GM23248 (cell line): Measurements from ENCODE around the gene SUPT20H. TPM values are rescaled to one million over a fixed set of nuclear protein-coding genes. Genes with fewer than 3 reads are reported as not detected.

Experiments used
- DNase-seq: peaks from one replicate; pipeline ENCODE4 v3.0.0-alpha.2; 2015
- H2AFZ ChIP-seq: fragments of 200-600 bp; sonication (generic); 2 replicates; pipeline ENCODE4 v1.6.1; 2016; ENCODE audit warnings: antibody characterized with exemption
- H3F3A ChIP-seq: fragments of 200-600 bp; sonication (generic); 2 replicates; pipeline ENCODE4 v1.6.1; 2016; ENCODE audit warnings: mild to moderate bottlenecking, antibody characterized with exemption, mixed run types; ENCODE audit not compliant: insufficient read depth
- H3K27ac ChIP-seq: fragments of 200-600 bp; sonication (generic); 2 replicates; pipeline ENCODE4 v1.5.1; 2016; ENCODE audit warnings: mild to moderate bottlenecking
- H3K27me3 ChIP-seq: fragments of 200-600 bp; sonication (generic); replicated peaks from 2 replicates; pipeline ENCODE4 v1.6.1; 2016; ENCODE audit warnings: mild to moderate bottlenecking; ENCODE audit not compliant: insufficient read depth
- H3K36me3 ChIP-seq: fragments of 200-600 bp; sonication (generic); 2 replicates; pipeline ENCODE4 v1.6.1; 2016; ENCODE audit warnings: low read depth, mild to moderate bottlenecking
- H3K4me1 ChIP-seq: fragments of 200-600 bp; sonication (generic); 2 replicates; pipeline ENCODE4 v1.6.1; 2016; ENCODE audit warnings: mild to moderate bottlenecking; ENCODE audit not compliant: insufficient read depth
- H3K4me2 ChIP-seq: fragments of 200-600 bp; sonication (generic); one replicate; pipeline ENCODE4 v1.6.1; 2016; ENCODE audit warnings: mild to moderate bottlenecking; ENCODE audit not compliant: unreplicated experiment
- H3K4me3 ChIP-seq: fragments of 200-600 bp; sonication (generic); 2 replicates; pipeline ENCODE4 v1.5.1; 2016; ENCODE audit warnings: mild to moderate bottlenecking
- H3K79me2 ChIP-seq: fragments of 200-600 bp; sonication (generic); 2 replicates; pipeline ENCODE4 v1.6.1; 2016; ENCODE audit warnings: mild to moderate bottlenecking; ENCODE audit not compliant: insufficient read depth
- H3K9ac ChIP-seq: fragments of 200-600 bp; sonication (generic); 2 replicates; pipeline ENCODE4 v1.6.1; 2016; ENCODE audit warnings: mild to moderate bottlenecking
- H3K9me2 ChIP-seq: fragments of 200-600 bp; sonication (generic); 2 replicates; pipeline ENCODE4 v1.6.1; 2016; ENCODE audit warnings: mixed run types, mild to moderate bottlenecking, moderate library complexity; ENCODE audit not compliant: insufficient read depth
- H3K9me3 ChIP-seq: fragments of 200-600 bp; sonication (generic); one replicate; pipeline ENCODE4 v1.6.1; 2017; ENCODE audit warnings: low read depth
- H4K20me1 ChIP-seq: fragments of 200-600 bp; sonication (generic); 2 replicates; pipeline ENCODE4 v1.6.0; 2016; ENCODE audit not compliant: insufficient read depth
- EZH2 ChIP-seq: fragments of 200-600 bp; sonication (generic); IDR thresholded peaks from 2 replicates; pipeline ENCODE4 v1.6.1; 2018; ENCODE audit warnings: antibody characterized with exemption, mild to moderate bottlenecking; ENCODE audit not compliant: insufficient read depth, poor library complexity, severe bottlenecking
- EZH2phosphoT487 ChIP-seq: fragments of 200-600 bp; sonication (generic); IDR thresholded peaks from 2 replicates; pipeline ENCODE4 v1.6.1; 2018; ENCODE audit warnings: antibody characterized with exemption, moderate library complexity, mild to moderate bottlenecking, low read depth; ENCODE audit not compliant: insufficient read depth
- WGBS, 2 experiments: methylation state at CpG; one replicate each; pipeline ENCODE4 v1.1.6; 2015 to 2017; ENCODE audit warnings: low lambda C conversion rate in 2 of 2, low coverage in 1 of 2; ENCODE audit errors: missing lambda C conversion rate in 2 of 2; 5-methylcytosine and 5-hydroxymethylcytosine counted together
- in situ Hi-C: fragments of 300-500 bp; cut with MboI; formaldehyde crosslinking; loops from 2 replicates; pipeline ENCODE4 v1.15.0; 2020
- polyA plus RNA-seq: library from polyadenylated mRNA; unstranded; fragments of >200 nt; fragmentation: Nextera tagmentation; extraction: Ambion mirVana; gene quantifications from 2 replicates; pipeline ENCODE4 v1.2.1, GENCODE V29; 2016
- total RNA-seq: library from RNA; depleted of rRNA; stranded (reverse); fragments of >200 nt; shearing (Covaris generic); gene quantifications from 2 replicates; pipeline ENCODE4 v1.2.3, GENCODE V29; 2014

The SUPT20H gene
- total and polyA plus RNA-seq, 2 experiments from 2014 or later, result 28.6 to 45.1 TPM

GRCh38 chr13:37106642-37107041 is 47.2 kb upstream of the SUPT20H start:
- Histone ChIP-seq H3K4me2 (no peak overlapping the region), H3K36me3 (no peaks in the 10 kb centered on the region), H4K20me1 (no peaks in the 10 kb centered on the region), H3K9me3 (no peaks in the 10 kb centered on the region), H3K4me3 (no peak overlapping the region), H3K27ac (no peak overlapping the region), H2AFZ (no peak overlapping the region), H3K4me1 (peaks cover 9% of the 10 kb centered on the region), H3F3A (no peaks in the 10 kb centered on the region), H3K9ac (no peak overlapping the region), H3K27me3 (no peaks in the 10 kb centered on the region), H3K79me2 (no peaks in the 10 kb centered on the region), H3K9me2 (no peaks in the 10 kb centered on the region)
- TF ChIP-seq EZH2phosphoT487 (no peak), EZH2 (no peak)
- DNase-seq, result no peak
- in situ Hi-C loops, result loop anchor here (5.0 kb wide), 1 partner anchor 496 kb away; no protein-coding TSS in a partner anchor
- WGBS, 2 experiments, result 83 to 88% methylated on average over 2 of the region's 2 CpGs

DNA sequence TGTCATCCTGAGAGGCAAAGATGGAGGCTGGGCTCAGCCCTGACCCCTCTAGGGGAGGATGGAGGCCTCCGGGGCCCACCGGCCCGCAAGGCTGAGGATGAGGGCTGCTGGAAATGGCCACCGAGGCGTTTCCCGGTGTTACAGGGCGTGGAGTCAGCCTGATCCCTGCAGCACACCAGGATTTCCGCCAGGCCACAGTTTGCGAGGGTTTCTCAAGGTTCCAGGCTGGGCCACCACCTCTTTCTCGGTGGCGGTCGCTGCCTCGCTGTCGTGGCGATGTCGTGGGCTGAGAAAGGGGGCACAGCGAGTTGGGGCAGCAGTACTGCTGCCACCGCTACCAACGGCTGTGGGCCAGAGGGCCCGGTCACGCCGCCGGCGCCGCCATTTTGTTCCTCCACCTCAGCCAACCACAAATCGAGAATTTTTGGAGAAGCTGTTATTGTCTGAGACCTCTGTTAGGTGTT is 45.8 kb upstream of the SUPT20H start, which contains the start of gene CSNK1A1L:
TSS of gene CSNK1A1L (minus strand) at position 414 of the 464 bp plus-strand sequence. CDS start at position 6, 408 bp downstream.
- no peak within 1 kb of the TSS for H3K27ac ChIP-seq
- no peaks in the 10 kb centered on the region for H3K9me3 ChIP-seq
- in situ Hi-C loops, result loop anchor here (5.0 kb wide), 1 partner anchor 497 kb away; no protein-coding TSS in a partner anchor
- H2AFZ ChIP-seq, result no peak within 1 kb of the TSS
- peaks cover 9% of the 10 kb centered on the region for H3K4me1 ChIP-seq
- no peak within 1 kb of the TSS for H3K4me3 ChIP-seq
- H3K9me2 ChIP-seq, result no peaks in the 10 kb centered on the region
- H4K20me1 ChIP-seq, result no peaks in the 10 kb centered on the region
- DNase-seq, result no peak
- H3K4me2 ChIP-seq, result no peak within 1 kb of the TSS
- no peaks in the 10 kb centered on the region for H3K79me2 ChIP-seq
- 94 to 96% methylated on average over 25 to 26 of the region's 26 CpGs for WGBS, 2 experiments
- no peaks in the 10 kb centered on the region for H3K36me3 ChIP-seq
- H3K27me3 ChIP-seq, result no peaks in the 10 kb centered on the region
- no peak for TF ChIP-seq EZH2phosphoT487
- no peak for TF ChIP-seq EZH2
- H3K9ac ChIP-seq, result no peak within 1 kb of the TSS
- no peaks in the 10 kb centered on the region for H3F3A ChIP-seq

GRCh38 chr13:37102896-37103295 is 43.4 kb upstream of the SUPT20H start:
- 42 to 56% methylated on average over 4 of the region's 4 CpGs for WGBS, 2 experiments
- no peak overlapping the region for H2AFZ ChIP-seq
- no peak overlapping the region for H3K27ac ChIP-seq
- in situ Hi-C loops, result no loop called here
- no peaks in the 10 kb centered on the region for H3K27me3 ChIP-seq
- no peaks in the 10 kb centered on the region for H3F3A ChIP-seq
- H3K9me3 ChIP-seq, result no peaks in the 10 kb centered on the region
- no peaks in the 10 kb centered on the region for H3K79me2 ChIP-seq
- H3K4me1 ChIP-seq, result no peaks in the 10 kb centered on the region
- no peaks in the 10 kb centered on the region for H3K36me3 ChIP-seq
- no peak overlapping the region for H3K9ac ChIP-seq
- no peaks in the 10 kb centered on the region for H3K9me2 ChIP-seq
- H3K4me2 ChIP-seq, result no peak overlapping the region
- no peak for DNase-seq
- TF ChIP-seq EZH2phosphoT487 (no peak), EZH2 (no peak)
- no peaks in the 10 kb centered on the region for H4K20me1 ChIP-seq
- H3K4me3 ChIP-seq, result no peak overlapping the region

GRCh38 chr13:37101201-37101600 is 41.7 kb upstream of the SUPT20H start:
- in situ Hi-C loops, result no loop called here
- Histone ChIP-seq H3K27me3 (no peaks in the 10 kb centered on the region), H3K36me3 (no peaks in the 10 kb centered on the region), H3K27ac (no peak overlapping the region), H2AFZ (no peak overlapping the region), H3F3A (no peaks in the 10 kb centered on the region), H3K4me2 (no peak overlapping the region), H4K20me1 (no peaks in the 10 kb centered on the region), H3K9ac (no peak overlapping the region), H3K4me1 (0 out of 2 replicates have a peak, but pooled peaks cover 3% of the 10 kb centered on the region), H3K4me3 (no peak overlapping the region), H3K9me2 (no peaks in the 10 kb centered on the region), H3K9me3 (no peaks in the 10 kb centered on the region), H3K79me2 (no peaks in the 10 kb centered on the region)
- TF ChIP-seq EZH2, result no peak
- no peak for TF ChIP-seq EZH2phosphoT487
- WGBS, 2 experiments, result 52 to 63% methylated on average over 1 of the region's 1 CpG
- no peak for DNase-seq

- Histone ChIP-seq H3K9me3 (no peaks in the 10 kb centered on the region), H3K79me2 (no peaks in the 10 kb centered on the region), H3K9ac (no peak overlapping the region), H3F3A (no peaks in the 10 kb centered on the region), H3K4me1 (0 out of 2 replicates have a peak, but pooled peaks cover 3% of the 10 kb centered on the region), H4K20me1 (no peaks in the 10 kb centered on the region), H3K4me2 (no peak overlapping the region), H2AFZ (no peak overlapping the region), H3K4me3 (no peak overlapping the region), H3K27me3 (no peaks in the 10 kb centered on the region), H3K9me2 (no peaks in the 10 kb centered on the region), H3K36me3 (no peaks in the 10 kb centered on the region), H3K27ac (no peak overlapping the region)
- DNase-seq, result no peak
- TF ChIP-seq EZH2, result no peak
- no peak for TF ChIP-seq EZH2phosphoT487
- in situ Hi-C loops, result no loop called here
Measured at GRCh38 chr13:37100731-37101130, 41.2 kb upstream of the SUPT20H start.
